Karpas-422 (cell line): Measurements from ENCODE around the gene MRPS9. TPM values are rescaled to one million over a fixed set of nuclear protein-coding genes. Genes with fewer than 3 reads are reported as not detected.
A peak's percentile ranks its signal among the peaks of the same experiment; 100 is the strongest.

Experiments used
- DNase-seq: peaks from one replicate; pipeline ENCODE4 v3.0.0-alpha.2; 2015
- H2AFZ ChIP-seq: fragments of 200-600 bp; sonication (generic); 2 replicates; pipeline ENCODE4 v1.6.1; 2014; ENCODE audit warnings: antibody characterized with exemption, low read length, mixed read lengths
- H3K27ac ChIP-seq: fragments of 200-600 bp; sonication (generic); 2 replicates; pipeline ENCODE4 v1.5.1; 2014; ENCODE audit warnings: mild to moderate bottlenecking, low read length, moderate library complexity
- H3K27me3 ChIP-seq: fragments of 200-600 bp; sonication (generic); 2 replicates; pipeline ENCODE4 v1.6.1; 2014; ENCODE audit warnings: low read length, mixed read lengths
- H3K36me3 ChIP-seq: fragments of 200-600 bp; sonication (generic); 2 replicates; pipeline ENCODE4 v1.6.1; 2014; ENCODE audit warnings: low read length, mixed read lengths; ENCODE audit not compliant: insufficient read depth
- H3K4me1 ChIP-seq: fragments of 200-600 bp; sonication (generic); 2 replicates; pipeline ENCODE4 v1.6.1; 2014; ENCODE audit warnings: mild to moderate bottlenecking, low read length, mixed read lengths
- H3K4me2 ChIP-seq: fragments of 200-600 bp; sonication (generic); 2 replicates; pipeline ENCODE4 v1.6.1; 2014; ENCODE audit warnings: low read length, low read depth, mild to moderate bottlenecking; ENCODE audit not compliant: poor library complexity, severe bottlenecking
- H3K4me3 ChIP-seq: fragments of 200-600 bp; sonication (generic); 2 replicates; pipeline ENCODE4 v1.5.1; 2014; ENCODE audit warnings: mild to moderate bottlenecking, antibody characterized with exemption, low read length, mixed read lengths
- H3K79me2 ChIP-seq: fragments of 200-600 bp; sonication (generic); 2 replicates; pipeline ENCODE4 v1.6.1; 2014; ENCODE audit warnings: mild to moderate bottlenecking, low read length, mixed read lengths
- H3K9ac ChIP-seq: fragments of 200-600 bp; sonication (generic); 2 replicates; pipeline ENCODE4 v1.6.0; 2014; ENCODE audit warnings: low read length
- H3K9me2 ChIP-seq: fragments of 200-600 bp; sonication (generic), shearing (Covaris generic); replicated peaks from 2 replicates; pipeline ENCODE4 v1.6.0; 2014; ENCODE audit warnings: mild to moderate bottlenecking, low read length, moderate library complexity; ENCODE audit not compliant: insufficient read depth
- H3K9me3 ChIP-seq: fragments of 300-700, 200-600 bp; sonication (generic); 2 replicates; pipeline ENCODE4 v1.6.1; 2014; ENCODE audit warnings: low read length, mixed read lengths
- H4K20me1 ChIP-seq: fragments of 200-600 bp; sonication (generic); 2 replicates; pipeline ENCODE4 v1.6.1; 2014; ENCODE audit warnings: mild to moderate bottlenecking, antibody characterized with exemption, low read length, low read depth; ENCODE audit not compliant: insufficient read depth
- total RNA-seq: library from RNA; depleted of rRNA; stranded (reverse); fragments of >200 nt; shearing (Covaris generic); gene quantifications from 2 replicates; pipeline ENCODE4 v1.2.3, GENCODE V29; 2014; ENCODE audit warnings: low replicate concordance

MRPS9 gene
- total RNA-seq, 1 experiment from 2014 or later, result 24.5 TPM

DNA sequence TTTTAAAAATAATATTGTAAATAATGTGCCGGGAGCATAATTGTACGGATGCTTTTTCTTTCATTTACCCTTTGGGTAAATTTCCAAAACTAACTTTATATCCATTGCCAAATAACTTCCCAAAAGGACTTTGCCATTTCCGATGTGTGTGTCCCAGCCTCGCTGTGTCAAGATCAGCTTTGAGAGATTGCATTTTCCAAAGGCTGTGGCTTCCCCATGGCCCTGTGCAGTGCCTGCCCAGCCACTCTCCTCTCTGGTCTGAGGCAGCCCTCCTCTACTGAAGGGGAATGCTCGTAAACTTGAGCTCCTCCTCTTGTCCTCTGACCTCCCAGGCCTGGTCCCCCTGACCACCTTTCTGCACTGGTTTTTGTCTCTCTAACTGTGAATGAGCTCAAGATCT lies 78.5 kb downstream of the MRPS9 start:
- no peaks in the 10 kb centered on the region for H3K4me1 ChIP-seq
- no peak overlapping the region for H3K4me3 ChIP-seq
- no peak overlapping the region for H3K27ac ChIP-seq
- no peak overlapping the region for H3K4me2 ChIP-seq
- H3K36me3 ChIP-seq, result no peaks in the 10 kb centered on the region
- H3K9me2 ChIP-seq, result no peaks in the 10 kb centered on the region
- no peaks in the 10 kb centered on the region for H4K20me1 ChIP-seq
- no peak overlapping the region for H3K9ac ChIP-seq
- no peak overlapping the region for H2AFZ ChIP-seq
- no peaks in the 10 kb centered on the region for H3K79me2 ChIP-seq
- no peaks in the 10 kb centered on the region for H3K27me3 ChIP-seq
- H3K9me3 ChIP-seq, result no peaks in the 10 kb centered on the region
- DNase-seq, result no peak

DNA sequence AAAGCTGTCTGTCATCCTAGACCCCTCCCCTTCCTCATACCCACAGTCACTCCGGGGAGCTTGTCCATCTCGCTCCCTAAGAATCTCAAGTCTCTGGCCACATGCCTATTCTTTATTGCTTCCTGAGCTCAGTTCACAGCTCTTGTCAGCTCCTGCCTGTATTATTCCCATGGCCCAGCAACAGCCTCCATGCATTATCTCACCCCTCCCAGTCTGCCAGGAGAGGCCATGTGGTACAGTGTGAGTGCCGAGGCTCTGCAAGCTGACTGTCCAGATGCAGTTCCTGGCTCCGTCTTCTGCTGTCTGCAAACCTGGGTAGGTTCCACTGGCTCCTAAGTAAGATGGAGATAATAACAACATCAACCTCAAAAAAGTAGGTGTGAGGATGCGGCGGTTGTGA lies 79.7 kb downstream of the MRPS9 start:
- H3K27ac ChIP-seq, result no peak overlapping the region
- no peak overlapping the region for H3K4me3 ChIP-seq
- peaks cover 3% of the 10 kb centered on the region; the same call in 1 of the 2 replicates for H3K4me1 ChIP-seq
- H3K79me2 ChIP-seq, result no peaks in the 10 kb centered on the region
- H3K9ac ChIP-seq, result no peak overlapping the region
- no peaks in the 10 kb centered on the region for H3K9me3 ChIP-seq
- no peaks in the 10 kb centered on the region for H3K36me3 ChIP-seq
- H4K20me1 ChIP-seq, result no peaks in the 10 kb centered on the region
- H2AFZ ChIP-seq, result no peak overlapping the region
- no peaks in the 10 kb centered on the region for H3K9me2 ChIP-seq
- no peaks in the 10 kb centered on the region for H3K27me3 ChIP-seq
- no peak overlapping the region for H3K4me2 ChIP-seq
- no peak for DNase-seq

DNA sequence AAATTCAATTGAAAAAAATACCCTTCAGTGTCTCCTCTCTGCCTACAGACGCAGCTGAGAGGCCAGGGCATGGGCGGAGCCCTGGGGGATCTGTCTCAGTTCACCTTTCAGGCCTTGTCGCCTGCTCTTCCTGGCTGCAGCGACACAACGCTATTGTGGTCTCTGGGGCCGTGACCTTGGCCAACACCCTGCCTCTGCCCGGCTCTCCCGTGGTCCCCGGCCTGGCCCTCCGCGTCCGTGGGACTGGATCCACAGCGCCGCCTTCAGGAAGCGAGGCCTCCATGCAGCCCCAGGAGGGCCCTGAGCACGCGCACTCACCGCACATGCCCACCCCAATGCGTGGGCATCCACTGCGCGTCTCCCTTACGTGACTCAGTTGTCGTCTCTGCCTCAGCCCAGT lies 81.1 kb downstream of the MRPS9 start:
- Histone ChIP-seq H3K27me3 (no peaks in the 10 kb centered on the region), H3K4me2 (no peak overlapping the region), H3K9ac (no peak overlapping the region), H3K79me2 (no peaks in the 10 kb centered on the region), H2AFZ (no peak overlapping the region), H3K4me1 (peaks cover 3% of the 10 kb centered on the region; the same call in 1 of the 2 replicates), H3K9me2 (no peaks in the 10 kb centered on the region), H3K27ac (no peak overlapping the region), H3K4me3 (no peak overlapping the region), H3K9me3 (no peaks in the 10 kb centered on the region), H4K20me1 (no peaks in the 10 kb centered on the region), H3K36me3 (no peaks in the 10 kb centered on the region)
- DNase-seq, result no peak

DNA sequence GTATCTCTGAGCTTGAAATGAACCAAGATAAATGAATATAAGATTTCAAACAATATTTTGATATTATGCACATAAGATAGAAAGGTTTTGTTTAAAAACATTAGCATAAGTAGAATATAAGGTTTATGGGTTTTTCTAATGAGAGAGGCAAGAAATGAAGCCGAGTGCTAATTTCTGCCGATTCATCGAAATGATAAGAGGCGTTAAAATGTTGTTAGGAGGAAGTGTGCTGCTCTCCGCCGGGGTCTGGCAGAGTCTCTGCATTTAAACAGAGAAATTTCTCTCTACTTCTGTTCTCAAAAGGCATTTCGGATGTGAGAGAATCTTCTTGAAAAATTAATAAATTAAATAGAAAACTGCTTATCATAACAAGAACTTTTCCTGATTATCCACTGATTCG lies 83.6 kb downstream of the MRPS9 start:
- no peaks in the 10 kb centered on the region for H3K36me3 ChIP-seq
- no peak for DNase-seq
- no peaks in the 10 kb centered on the region for H3K79me2 ChIP-seq
- no peaks in the 10 kb centered on the region for H3K9me3 ChIP-seq
- no peak overlapping the region for H3K4me2 ChIP-seq
- no peak overlapping the region for H3K9ac ChIP-seq
- H2AFZ ChIP-seq, result no peak overlapping the region
- no peak overlapping the region for H3K27ac ChIP-seq
- H3K4me3 ChIP-seq, result no peak overlapping the region
- peaks cover 3% of the 10 kb centered on the region; the same call in 1 of the 2 replicates for H3K4me1 ChIP-seq
- no peaks in the 10 kb centered on the region for H3K9me2 ChIP-seq
- H4K20me1 ChIP-seq, result no peaks in the 10 kb centered on the region
- no peaks in the 10 kb centered on the region for H3K27me3 ChIP-seq

DNA sequence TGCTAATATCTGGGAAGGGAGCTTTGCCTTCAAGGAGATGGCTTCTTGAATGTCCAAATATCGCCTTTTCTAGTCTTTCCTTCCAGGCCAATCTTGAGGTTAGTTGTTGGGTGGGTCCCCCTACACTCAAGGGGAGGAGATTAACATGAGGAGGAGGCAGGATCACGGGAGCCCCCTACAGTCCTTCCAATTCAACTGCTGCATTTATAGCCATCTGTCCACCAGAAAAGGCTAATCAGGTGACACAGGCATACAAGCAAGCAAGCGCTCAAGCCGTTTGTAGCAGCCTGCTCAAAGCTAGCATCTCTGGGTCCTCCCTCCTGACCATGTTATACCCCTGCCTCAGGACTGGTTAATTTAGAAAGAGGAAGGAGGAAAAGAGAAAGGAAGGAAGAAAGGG lies 87.6 kb downstream of the MRPS9 start:
- Histone ChIP-seq H3K27ac (no peak overlapping the region), H3K9ac (no peak overlapping the region), H3K4me1 (peaks cover 9% of the 10 kb centered on the region), H3K4me2 (no peak overlapping the region), H4K20me1 (no peaks in the 10 kb centered on the region), H3K4me3 (no peak overlapping the region), H3K27me3 (no peaks in the 10 kb centered on the region), H3K79me2 (no peaks in the 10 kb centered on the region), H3K36me3 (no peaks in the 10 kb centered on the region), H3K9me2 (no peaks in the 10 kb centered on the region), H2AFZ (no peak overlapping the region), H3K9me3 (no peaks in the 10 kb centered on the region)
- peak; percentile 67 for DNase-seq

DNA sequence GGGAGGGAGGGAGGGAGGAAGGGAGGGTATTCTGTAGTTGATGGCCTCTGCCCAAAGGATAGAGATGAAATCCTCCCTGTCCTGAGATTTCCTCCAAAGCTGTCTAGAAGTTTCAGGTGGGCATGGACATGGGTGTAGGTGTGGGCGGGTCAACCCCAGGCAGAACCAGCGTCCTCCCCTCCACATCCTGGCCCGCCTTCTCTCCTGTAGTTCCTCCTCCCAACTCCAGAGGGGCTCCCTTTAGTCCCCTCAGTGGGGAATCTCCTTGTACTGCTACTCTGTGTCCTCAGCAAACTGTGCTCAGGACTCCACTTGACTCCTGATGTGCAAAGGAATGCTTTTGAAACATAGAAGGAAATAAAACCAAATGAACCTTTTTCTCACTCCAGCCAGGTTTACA lies 88.1 kb downstream of the MRPS9 start:
- H3K9me3 ChIP-seq, result no peaks in the 10 kb centered on the region
- H3K4me2 ChIP-seq, result no peak overlapping the region
- no peaks in the 10 kb centered on the region for H4K20me1 ChIP-seq
- no peaks in the 10 kb centered on the region for H3K79me2 ChIP-seq
- H3K27ac ChIP-seq, result no peak overlapping the region
- no peak overlapping the region for H3K4me3 ChIP-seq
- H2AFZ ChIP-seq, result no peak overlapping the region
- no peaks in the 10 kb centered on the region for H3K27me3 ChIP-seq
- no peaks in the 10 kb centered on the region for H3K9me2 ChIP-seq
- no peak overlapping the region for H3K9ac ChIP-seq
- peaks cover 9% of the 10 kb centered on the region for H3K4me1 ChIP-seq
- no peak for DNase-seq
- H3K36me3 ChIP-seq, result no peaks in the 10 kb centered on the region

DNA sequence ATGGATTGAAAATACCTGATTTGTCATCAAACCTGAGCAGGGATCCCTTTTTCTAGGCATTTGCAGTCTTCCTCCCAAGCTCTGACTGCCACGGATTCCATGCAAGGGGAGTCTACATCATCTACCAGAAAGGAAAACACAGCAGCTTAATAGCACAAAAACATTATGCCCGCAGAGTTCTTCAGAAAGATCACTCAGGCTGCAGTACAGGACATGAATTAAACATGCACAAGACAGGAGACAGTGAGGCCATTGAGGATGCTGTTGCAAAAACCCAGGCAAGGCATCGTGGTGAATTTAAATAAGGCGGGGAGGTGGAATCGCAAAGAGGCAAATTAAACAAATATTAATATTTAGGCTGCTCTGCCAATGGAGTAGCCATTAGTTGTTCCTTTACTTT lies 88.5 kb downstream of the MRPS9 start:
- H2AFZ ChIP-seq, result no peak overlapping the region
- no peaks in the 10 kb centered on the region for H3K27me3 ChIP-seq
- no peak overlapping the region for H3K4me2 ChIP-seq
- H3K4me3 ChIP-seq, result no peak overlapping the region
- no peaks in the 10 kb centered on the region for H3K79me2 ChIP-seq
- H3K36me3 ChIP-seq, result no peaks in the 10 kb centered on the region
- H3K9me3 ChIP-seq, result no peaks in the 10 kb centered on the region
- H3K9ac ChIP-seq, result no peak overlapping the region
- no peaks in the 10 kb centered on the region for H4K20me1 ChIP-seq
- no peaks in the 10 kb centered on the region for H3K9me2 ChIP-seq
- DNase-seq, result no peak
- no peak overlapping the region for H3K27ac ChIP-seq
- H3K4me1 ChIP-seq, result peaks cover 9% of the 10 kb centered on the region

DNA sequence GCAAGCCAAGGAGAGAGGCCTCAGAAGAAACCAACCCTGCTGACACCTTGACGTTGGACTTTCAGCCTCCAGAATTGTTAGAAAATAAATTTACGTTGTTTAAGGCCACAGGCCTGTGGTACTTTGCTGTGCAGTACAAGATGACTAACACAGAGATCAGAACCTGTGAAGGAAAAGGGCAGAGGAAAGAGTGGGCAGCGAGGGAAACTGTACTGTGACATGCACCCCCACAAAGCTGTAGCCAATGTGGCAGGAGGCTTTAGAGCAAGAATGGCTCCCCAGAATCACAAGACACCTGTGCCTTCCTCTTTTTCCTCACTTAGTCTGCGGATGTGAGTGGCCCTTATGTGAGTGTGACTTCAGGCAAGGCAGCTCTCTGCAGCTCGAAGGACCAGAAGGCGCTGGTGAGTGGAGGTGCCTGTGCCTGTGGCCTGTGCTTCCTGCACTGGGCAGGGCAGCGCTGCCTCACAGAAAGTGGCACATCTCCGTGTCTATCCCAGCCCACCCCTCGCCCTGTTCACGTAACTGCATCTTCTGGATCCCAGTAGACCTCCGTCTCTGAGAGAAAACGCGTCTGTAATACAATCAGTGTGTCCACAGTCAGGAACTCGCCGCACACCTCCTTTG lies 89.5 kb downstream of the MRPS9 start:
- H3K79me2 ChIP-seq, result no peaks in the 10 kb centered on the region
- no peak overlapping the region for H3K9ac ChIP-seq
- H4K20me1 ChIP-seq, result no peaks in the 10 kb centered on the region
- no peak overlapping the region for H3K4me3 ChIP-seq
- no peaks in the 10 kb centered on the region for H3K27me3 ChIP-seq
- no peak overlapping the region for H2AFZ ChIP-seq
- H3K4me1 ChIP-seq, result peaks cover 6% of the 10 kb centered on the region
- no peak overlapping the region for H3K27ac ChIP-seq
- no peak overlapping the region for H3K4me2 ChIP-seq
- no peak for DNase-seq
- H3K9me3 ChIP-seq, result no peaks in the 10 kb centered on the region
- no peaks in the 10 kb centered on the region for H3K36me3 ChIP-seq
- no peaks in the 10 kb centered on the region for H3K9me2 ChIP-seq
